ENCODE measurements around the gene GAL3ST2.
"Not testable (repeated sequence)": the region's sequence is repeated elsewhere in the genome, so short reads cannot be mapped to it uniquely, and the experiment has no call there.

Gene GAL3ST2

GRCh38 chr2:241814643-241815476 is 38.2 kb downstream of the GAL3ST2 start:
- H3K4me3 ChIP-seq (ENCODE audit: low read depth, low read length), result no peak overlapping the region
- TF ChIP-seq CTCF (IDR thresholded peaks at IDR 0.05; ENCODE audit: low read depth, low read length), result no peak

- no peak overlapping the region for H3K4me3 ChIP-seq (ENCODE audit: low read depth, low read length)
- no peak for TF ChIP-seq CTCF (IDR thresholded peaks at IDR 0.05; ENCODE audit: low read depth, low read length)
Measured at GRCh38 chr2:241815477-241816430, 39.1 kb downstream of the GAL3ST2 start.

GRCh38 chr2:241816431-241817121 is 40.0 kb downstream of the GAL3ST2 start:
- H3K4me3 ChIP-seq (ENCODE audit: low read depth, low read length), result no peak overlapping the region
- TF ChIP-seq CTCF (IDR thresholded peaks at IDR 0.05; ENCODE audit: low read depth, low read length), result no peak

- no peak for TF ChIP-seq CTCF (IDR thresholded peaks at IDR 0.05; ENCODE audit: low read depth, low read length)
- H3K4me3 ChIP-seq (ENCODE audit: low read depth, low read length), result no peak overlapping the region
Measured at GRCh38 chr2:241817126-241817820, 40.7 kb downstream of the GAL3ST2 start.

- H3K4me3 ChIP-seq (ENCODE audit: low read depth, low read length), result not testable (repeated sequence)
Measured at GRCh38 chr2:241817821-241818215, 41.2 kb downstream of the GAL3ST2 start.

- H3K4me3 ChIP-seq (ENCODE audit: low read depth, low read length), result no peak overlapping the region
- TF ChIP-seq CTCF (IDR thresholded peaks at IDR 0.05; ENCODE audit: low read depth, low read length), result no peak
Measured at GRCh38 chr2:241818229-241818942, 41.8 kb downstream of the GAL3ST2 start.

Measured in WI38 (cell line).